Measurements from ENCODE around the gene SERF2. TPM values are rescaled to one million over a fixed set of nuclear protein-coding genes. Genes with fewer than 3 reads are reported as not detected.
A peak's percentile ranks its signal among the peaks of the same experiment; 100 is the strongest.

The SERF2 gene
- total and polyA plus RNA-seq, 2 of the 13 experiments (the other 11 are each of a cell fraction or from before 2014, with no cell fraction given), result 811 to 1,257 TPM

- TF ChIP-seq KIAA2018 (CRISPR knock-in tag; IDR thresholded peaks at IDR 0.05; ENCODE audit: borderline replicate concordance), result no peak
- TF ChIP-seq ZNF563 (CRISPR knock-in tag; IDR thresholded peaks at IDR 0.05), result no peak
- TF ChIP-seq, protein P1, sequence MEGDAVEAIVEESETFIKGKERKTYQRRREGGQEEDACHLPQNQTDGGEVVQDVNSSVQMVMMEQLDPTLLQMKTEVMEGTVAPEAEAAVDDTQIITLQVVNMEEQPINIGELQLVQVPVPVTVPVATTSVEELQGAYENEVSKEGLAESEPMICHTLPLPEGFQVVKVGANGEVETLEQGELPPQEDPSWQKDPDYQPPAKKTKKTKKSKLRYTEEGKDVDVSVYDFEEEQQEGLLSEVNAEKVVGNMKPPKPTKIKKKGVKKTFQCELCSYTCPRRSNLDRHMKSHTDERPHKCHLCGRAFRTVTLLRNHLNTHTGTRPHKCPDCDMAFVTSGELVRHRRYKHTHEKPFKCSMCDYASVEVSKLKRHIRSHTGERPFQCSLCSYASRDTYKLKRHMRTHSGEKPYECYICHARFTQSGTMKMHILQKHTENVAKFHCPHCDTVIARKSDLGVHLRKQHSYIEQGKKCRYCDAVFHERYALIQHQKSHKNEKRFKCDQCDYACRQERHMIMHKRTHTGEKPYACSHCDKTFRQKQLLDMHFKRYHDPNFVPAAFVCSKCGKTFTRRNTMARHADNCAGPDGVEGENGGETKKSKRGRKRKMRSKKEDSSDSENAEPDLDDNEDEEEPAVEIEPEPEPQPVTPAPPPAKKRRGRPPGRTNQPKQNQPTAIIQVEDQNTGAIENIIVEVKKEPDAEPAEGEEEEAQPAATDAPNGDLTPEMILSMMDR (CRISPR knock-in tag; IDR thresholded peaks at IDR 0.05), result no peak
- peak; percentile 75 for TF ChIP-seq HNF1B (CRISPR knock-in tag; IDR thresholded peaks at IDR 0.05)
- 0 out of 2 replicates have a peak, but pooled peaks have one; percentile 20 for TF ChIP-seq SMAD3 (CRISPR knock-in tag; IDR thresholded peaks at IDR 0.05)
- peak; percentile 62 for TF ChIP-seq POGZ (CRISPR knock-in tag; IDR thresholded peaks at IDR 0.05)
- TF ChIP-seq ZNF33B (CRISPR knock-in tag; IDR thresholded peaks at IDR 0.05), result no peak
- TF ChIP-seq YEATS4 (CRISPR knock-in tag; IDR thresholded peaks at IDR 0.05; ENCODE audit: borderline replicate concordance), result peak; percentile 47; the same call in 1 of the 2 replicates
- TF ChIP-seq, protein P2, sequence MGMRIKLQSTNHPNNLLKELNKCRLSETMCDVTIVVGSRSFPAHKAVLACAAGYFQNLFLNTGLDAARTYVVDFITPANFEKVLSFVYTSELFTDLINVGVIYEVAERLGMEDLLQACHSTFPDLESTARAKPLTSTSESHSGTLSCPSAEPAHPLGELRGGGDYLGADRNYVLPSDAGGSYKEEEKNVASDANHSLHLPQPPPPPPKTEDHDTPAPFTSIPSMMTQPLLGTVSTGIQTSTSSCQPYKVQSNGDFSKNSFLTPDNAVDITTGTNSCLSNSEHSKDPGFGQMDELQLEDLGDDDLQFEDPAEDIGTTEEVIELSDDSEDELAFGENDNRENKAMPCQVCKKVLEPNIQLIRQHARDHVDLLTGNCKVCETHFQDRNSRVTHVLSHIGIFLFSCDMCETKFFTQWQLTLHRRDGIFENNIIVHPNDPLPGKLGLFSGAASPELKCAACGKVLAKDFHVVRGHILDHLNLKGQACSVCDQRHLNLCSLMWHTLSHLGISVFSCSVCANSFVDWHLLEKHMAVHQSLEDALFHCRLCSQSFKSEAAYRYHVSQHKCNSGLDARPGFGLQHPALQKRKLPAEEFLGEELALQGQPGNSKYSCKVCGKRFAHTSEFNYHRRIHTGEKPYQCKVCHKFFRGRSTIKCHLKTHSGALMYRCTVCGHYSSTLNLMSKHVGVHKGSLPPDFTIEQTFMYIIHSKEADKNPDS (CRISPR knock-in tag; IDR thresholded peaks at IDR 0.05), result no peak
- TF ChIP-seq ZC3H13 (CRISPR knock-in tag; IDR thresholded peaks at IDR 0.05), result peak; percentile 82; the same call in 1 of the 2 replicates
These were observed 8.4 kb downstream of the SERF2 start, which contains the start of gene HYPK (continued) for GRCh38 chr15:43800286-43801141.

Data from HepG2 (cell line).